Endothelial cell (in vitro differentiated cells): Measurements from ENCODE around the gene DLL4. TPM values are rescaled to one million over a fixed set of nuclear protein-coding genes. Genes with fewer than 3 reads are reported as not detected.

Experiments used
- DNase-seq: peaks from one replicate; pipeline ENCODE4 v3.0.0; 2021; ENCODE audit warnings: low spot score
- H3K27ac Mint-ChIP-seq: one replicate; pipeline ENCODE4 v1.8.0; 2021; ENCODE audit warnings: mixed read lengths, inconsistent platforms; ENCODE audit not compliant: unreplicated experiment
- H3K27me3 Mint-ChIP-seq: one replicate; pipeline ENCODE4 v1.8.0; 2021; ENCODE audit warnings: mild to moderate bottlenecking, moderate library complexity, mixed read lengths, inconsistent platforms; ENCODE audit not compliant: unreplicated experiment
- H3K36me3 Mint-ChIP-seq: one replicate; pipeline ENCODE4 v1.8.0; 2021; ENCODE audit warnings: mild to moderate bottlenecking, low read depth, mixed read lengths, inconsistent platforms; ENCODE audit not compliant: unreplicated experiment
- H3K4me1 Mint-ChIP-seq: one replicate; pipeline ENCODE4 v1.8.0; 2021; ENCODE audit warnings: mild to moderate bottlenecking, mixed read lengths, inconsistent platforms; ENCODE audit not compliant: unreplicated experiment
- H3K4me3 Mint-ChIP-seq: one replicate; pipeline ENCODE4 v1.8.0; 2021; ENCODE audit warnings: mild to moderate bottlenecking, mixed read lengths, inconsistent platforms; ENCODE audit not compliant: unreplicated experiment
- H3K9me3 Mint-ChIP-seq: one replicate; pipeline ENCODE4 v1.8.0; 2021; ENCODE audit warnings: mixed read lengths, inconsistent platforms; ENCODE audit not compliant: unreplicated experiment
- total RNA-seq: library from RNA; stranded (reverse); fragmentation: NEBNext Ultra II Directional; extraction: Animal tissue kit (Norgen Biotek cat#: 25700); gene quantifications from one replicate; pipeline ENCODE4 v1.2.1, GENCODE V29; 2021; ENCODE audit not compliant: unreplicated experiment
- TF ChIP-seq, protein P1 (sequence below): fragments of 200-600 bp; sonication (generic); IDR thresholded peaks from one replicate; pipeline ENCODE4 v1.5.0; 2021; ENCODE audit warnings: antibody characterized with exemption; ENCODE audit not compliant: unreplicated experiment

The DLL4 gene
- total RNA-seq, 1 donor from 2014 or later = 257 TPM

DNA sequence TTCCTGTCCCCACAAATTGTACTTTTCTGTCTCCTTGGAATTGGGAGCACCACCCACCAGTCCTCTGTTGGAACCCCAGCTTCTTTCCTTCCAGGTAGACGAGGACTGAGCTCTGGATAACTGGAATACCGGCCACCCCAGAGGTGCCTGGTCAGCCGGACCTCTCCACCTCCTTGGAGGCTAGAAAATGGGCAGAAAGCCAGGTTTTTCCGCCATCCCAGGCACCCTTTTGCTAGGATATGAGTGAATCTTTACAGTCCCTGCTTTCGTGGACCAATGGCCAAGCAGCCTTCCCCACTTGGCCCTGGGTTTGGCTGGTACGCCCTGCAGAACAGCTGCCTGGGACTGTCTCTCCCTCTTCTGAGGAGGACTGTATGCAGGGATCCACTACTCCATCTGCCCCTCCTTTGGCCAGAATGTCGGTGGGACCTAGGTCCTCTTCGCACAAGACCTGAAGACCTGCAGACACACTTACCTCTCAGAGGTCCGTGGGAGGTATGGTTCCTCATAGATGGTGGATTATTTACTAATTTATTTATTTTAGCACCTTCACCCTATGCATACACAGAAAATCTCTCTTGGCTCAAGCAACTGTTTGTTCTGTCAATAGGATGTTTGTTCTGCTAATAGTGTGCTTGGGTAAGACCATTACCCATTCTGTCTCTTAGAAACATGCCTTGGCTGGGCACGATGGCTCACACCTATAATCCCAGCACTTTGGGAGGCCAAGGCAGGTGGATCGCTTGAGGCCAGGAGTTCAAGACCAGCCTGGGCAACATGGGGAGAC lies 15.6 kb downstream of the DLL4 start:
- Mint-ChIP-seq H3K27me3 (peaks cover 15% of the 10 kb centered on the region), H3K36me3 (peaks cover 18% of the 10 kb centered on the region), H3K9me3 (no peaks in the 10 kb centered on the region), H3K4me3 (no peak overlapping the region), H3K27ac (peak overlapping the region; percentile 42), H3K4me1 (peaks cover 34% of the 10 kb centered on the region)
- no peak for DNase-seq
- TF ChIP-seq, protein P1, sequence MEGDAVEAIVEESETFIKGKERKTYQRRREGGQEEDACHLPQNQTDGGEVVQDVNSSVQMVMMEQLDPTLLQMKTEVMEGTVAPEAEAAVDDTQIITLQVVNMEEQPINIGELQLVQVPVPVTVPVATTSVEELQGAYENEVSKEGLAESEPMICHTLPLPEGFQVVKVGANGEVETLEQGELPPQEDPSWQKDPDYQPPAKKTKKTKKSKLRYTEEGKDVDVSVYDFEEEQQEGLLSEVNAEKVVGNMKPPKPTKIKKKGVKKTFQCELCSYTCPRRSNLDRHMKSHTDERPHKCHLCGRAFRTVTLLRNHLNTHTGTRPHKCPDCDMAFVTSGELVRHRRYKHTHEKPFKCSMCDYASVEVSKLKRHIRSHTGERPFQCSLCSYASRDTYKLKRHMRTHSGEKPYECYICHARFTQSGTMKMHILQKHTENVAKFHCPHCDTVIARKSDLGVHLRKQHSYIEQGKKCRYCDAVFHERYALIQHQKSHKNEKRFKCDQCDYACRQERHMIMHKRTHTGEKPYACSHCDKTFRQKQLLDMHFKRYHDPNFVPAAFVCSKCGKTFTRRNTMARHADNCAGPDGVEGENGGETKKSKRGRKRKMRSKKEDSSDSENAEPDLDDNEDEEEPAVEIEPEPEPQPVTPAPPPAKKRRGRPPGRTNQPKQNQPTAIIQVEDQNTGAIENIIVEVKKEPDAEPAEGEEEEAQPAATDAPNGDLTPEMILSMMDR = no peak

DNA sequence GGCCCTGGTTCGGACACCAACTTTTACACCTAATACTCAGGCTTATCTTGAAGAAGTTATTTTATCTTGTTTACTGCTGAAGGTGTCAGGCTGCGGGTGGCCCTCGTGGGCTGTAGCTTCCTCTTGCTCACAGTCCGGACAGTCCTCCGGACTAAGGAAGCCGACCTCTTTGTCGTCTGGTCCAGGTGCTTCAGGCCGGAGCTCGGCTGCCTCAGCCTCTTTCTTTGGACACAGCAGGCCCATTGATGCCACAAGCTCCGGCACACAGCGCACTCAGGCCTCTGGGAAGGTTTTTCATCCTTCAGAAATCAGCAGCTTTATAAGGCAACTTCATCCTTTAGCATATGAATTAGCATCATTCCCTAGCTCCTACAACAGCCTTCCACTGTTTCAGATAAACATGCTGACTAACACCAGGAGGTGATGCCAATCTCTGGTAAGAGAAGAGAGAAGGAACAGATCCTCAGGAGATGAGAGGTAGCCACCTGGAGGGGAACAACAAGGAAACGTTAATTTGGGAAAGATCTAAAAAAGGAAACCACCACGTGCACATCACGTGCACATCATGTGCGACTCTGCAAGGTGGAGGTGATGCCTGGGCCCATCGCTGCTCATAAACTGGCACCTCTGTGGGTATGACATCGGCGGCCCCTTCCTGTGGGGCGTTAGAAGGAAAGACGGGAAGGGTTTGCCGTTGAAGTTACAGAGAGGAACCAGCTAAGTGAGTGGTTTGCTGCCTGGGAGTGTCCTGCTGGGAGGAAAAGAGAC lies 19.8 kb downstream of the DLL4 start:
- peaks cover 2% of the 10 kb centered on the region for H3K27me3 Mint-ChIP-seq
- H3K36me3 Mint-ChIP-seq = peaks cover 7% of the 10 kb centered on the region
- peaks cover 21% of the 10 kb centered on the region for H3K4me1 Mint-ChIP-seq
- H3K4me3 Mint-ChIP-seq = no peak overlapping the region
- TF ChIP-seq, protein P1 = no peak
- DNase-seq = no peak
- peak overlapping the region; percentile 70 for H3K27ac Mint-ChIP-seq
- no peaks in the 10 kb centered on the region for H3K9me3 Mint-ChIP-seq

DNA sequence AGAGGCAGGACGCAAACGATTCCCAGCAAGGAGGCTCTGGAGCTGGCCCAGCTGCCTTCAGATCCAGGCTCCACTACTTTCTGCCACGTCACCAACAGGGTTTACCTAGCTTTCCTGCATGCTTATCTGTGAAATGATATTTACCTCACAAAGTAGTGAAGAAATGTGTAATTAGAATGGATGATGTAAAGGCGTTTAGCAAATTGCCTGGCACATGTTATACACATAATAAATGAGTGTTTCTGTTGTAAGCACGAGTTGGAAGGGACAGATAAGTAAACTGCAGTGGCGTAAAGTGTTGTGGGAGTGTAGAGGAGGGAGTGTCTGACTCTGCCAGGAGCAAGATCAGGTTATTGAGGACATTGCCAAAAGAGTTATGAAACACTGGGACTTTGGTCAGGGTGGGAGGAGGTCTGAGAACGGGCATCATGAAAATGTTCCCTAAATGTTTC lies 20.6 kb downstream of the DLL4 start:
- TF ChIP-seq, protein P1 = no peak
- Mint-ChIP-seq H3K4me1 (peaks cover 29% of the 10 kb centered on the region), H3K27ac (no peak overlapping the region), H3K4me3 (no peak overlapping the region), H3K9me3 (no peaks in the 10 kb centered on the region), H3K36me3 (peaks cover 4% of the 10 kb centered on the region), H3K27me3 (peaks cover 2% of the 10 kb centered on the region)
- DNase-seq = no peak

DNA sequence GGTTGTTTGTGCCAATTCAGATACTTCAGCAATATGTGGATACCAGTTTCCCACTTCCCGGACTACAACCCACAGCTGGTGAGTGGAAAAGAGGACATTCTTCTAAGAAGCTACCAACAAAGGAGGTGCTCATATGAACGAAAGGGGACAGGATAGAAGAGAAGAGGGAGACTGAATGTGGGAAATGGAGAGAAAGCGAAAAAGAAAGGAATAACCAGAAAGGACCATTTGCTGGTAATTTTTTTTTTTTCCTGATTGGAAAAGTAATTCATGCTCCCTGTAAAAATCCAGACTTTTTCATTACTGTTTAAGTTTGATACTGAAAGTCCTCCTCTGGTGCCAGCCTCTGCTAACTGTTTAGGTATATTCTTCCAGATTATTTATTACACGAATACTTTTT lies 22.6 kb downstream of the DLL4 start:
- H3K27me3 Mint-ChIP-seq = peaks cover 2% of the 10 kb centered on the region
- peaks cover 5% of the 10 kb centered on the region for H3K36me3 Mint-ChIP-seq
- no peaks in the 10 kb centered on the region for H3K9me3 Mint-ChIP-seq
- peak overlapping the region; percentile 86 for H3K4me3 Mint-ChIP-seq
- H3K4me1 Mint-ChIP-seq = peaks cover 29% of the 10 kb centered on the region
- no peak for DNase-seq
- TF ChIP-seq, protein P1 = no peak
- H3K27ac Mint-ChIP-seq = no peak overlapping the region
